IMR-90 (cell line): ENCODE data around the gene MEIS1. TPM values are rescaled to one million over a fixed set of nuclear protein-coding genes. Genes with fewer than 3 reads are reported as not detected.

Experiments
- ATAC-seq: fragments of 200-7000 bp; cut with Tn5 transposase; 2 replicates; pipeline ENCODE4 v1.9.1; 2020; ENCODE audit warnings: low read depth, mild to moderate bottlenecking, moderate library complexity
- BruUV-seq: library from RNA; stranded (reverse); fragments of 400-500 nt; replicated peaks from 2 replicates; lab custom pipeline; 2021; lab: Mats Ljungman, UMichigan
- CTCF ChIA-PET: fragments of 300-600 bp; formaldehyde crosslinking; extraction: SDS; loops from one replicate; lab custom pipeline; 2021; ENCODE audit warnings: antibody characterized with exemption; lab: Yijun Ruan, JAX
- POLR2A ChIA-PET: fragments of 300-600 bp; sonication (Branson Sonifier 250); formaldehyde crosslinking; loops from one replicate; lab custom pipeline; 2022; ENCODE audit warnings: antibody characterized with exemption; ENCODE audit not compliant: unreplicated experiment; lab: Charles Lee
- DNase-seq: peaks from one replicate; pipeline ENCODE4 v3.0.0; 2013
- H2AFZ ChIP-seq: replicated peaks from 2 replicates; pipeline ENCODE3; 2013; ENCODE audit warnings: low read length, mild to moderate bottlenecking; ENCODE audit not compliant: poor library complexity
- H2AK5ac ChIP-seq: 2 replicates; pipeline ENCODE4 v1.6.1; 2013; ENCODE audit warnings: low read depth, low read length, inconsistent platforms
- H2AK9ac ChIP-seq: replicated peaks from 2 replicates; pipeline ENCODE3; 2013; ENCODE audit warnings: mild to moderate bottlenecking, low read depth, low read length, moderate library complexity; ENCODE audit not compliant: poor library complexity
- H2BK120ac ChIP-seq: 2 replicates; pipeline ENCODE4 v1.6.1; 2013; ENCODE audit warnings: low read depth, low read length, inconsistent platforms
- H2BK15ac ChIP-seq: 3 replicates; pipeline ENCODE4 v1.6.1; 2013; ENCODE audit warnings: low read depth, low read length, inconsistent platforms
- H2BK20ac ChIP-seq: 2 replicates; pipeline ENCODE4 v1.6.1; 2013; ENCODE audit warnings: low read depth, mild to moderate bottlenecking, inconsistent platforms, low read length, moderate library complexity
- H2BK5ac ChIP-seq: 2 replicates; pipeline ENCODE4 v1.6.1; 2013; ENCODE audit warnings: mild to moderate bottlenecking, low read depth, low read length, inconsistent platforms; ENCODE audit not compliant: poor library complexity, severe bottlenecking
- H3K14ac ChIP-seq: replicated peaks from 2 replicates; pipeline ENCODE4 v1.6.1; 2013; ENCODE audit warnings: low read depth, low read length, inconsistent platforms
- H3K18ac ChIP-seq: 2 replicates; pipeline ENCODE4 v1.6.1; 2013; ENCODE audit warnings: low read depth, low read length, control low read depth
- H3K23ac ChIP-seq: 2 replicates; pipeline ENCODE4 v1.6.1; 2013; ENCODE audit warnings: low read depth, low read length, inconsistent platforms
- H3K27ac ChIP-seq: 2 replicates; pipeline ENCODE4 v1.5.1; 2013; ENCODE audit warnings: mild to moderate bottlenecking, control low read depth, low read length; ENCODE audit not compliant: insufficient read depth
- H3K27me3 ChIP-seq: 2 replicates; pipeline ENCODE4 v1.6.1; 2013; ENCODE audit warnings: low read length; ENCODE audit not compliant: control insufficient read depth, insufficient read depth
- H3K36me3 ChIP-seq: 2 replicates; pipeline ENCODE4 v1.6.1; 2013; ENCODE audit warnings: low read length, mixed read lengths; ENCODE audit not compliant: control insufficient read depth, insufficient read depth
- H3K4ac ChIP-seq: 2 replicates; pipeline ENCODE4 v1.6.1; 2013; ENCODE audit warnings: low read depth, low read length, inconsistent platforms
- H3K4me1 ChIP-seq: 2 replicates; pipeline ENCODE4 v1.6.1; 2013; ENCODE audit warnings: low read length, mixed read lengths; ENCODE audit not compliant: control insufficient read depth, insufficient read depth
- H3K4me2 ChIP-seq: 2 replicates; pipeline ENCODE4 v1.6.1; 2013; ENCODE audit warnings: low read depth, mild to moderate bottlenecking, control low read depth, low read length, moderate library complexity
- H3K4me3 ChIP-seq: 2 replicates; pipeline ENCODE4 v1.5.1; 2013; ENCODE audit warnings: low read depth, mild to moderate bottlenecking, control low read depth, low read length, moderate library complexity; ENCODE audit not compliant: insufficient read depth
- H3K56ac ChIP-seq: 2 replicates; pipeline ENCODE4 v1.6.1; 2013; ENCODE audit warnings: low read length, inconsistent platforms; ENCODE audit not compliant: insufficient read depth; ENCODE audit errors: extremely low read depth
- H3K79me1 ChIP-seq, 2 experiments: 2 replicates each; pipeline ENCODE4 v1.6.1; 2013; ENCODE audit warnings: low read length in 2 of 2, inconsistent platforms in 1 of 2, low read depth in 1 of 2
- H3K9ac ChIP-seq: 2 replicates; pipeline ENCODE4 v1.6.1; 2013; ENCODE audit warnings: low read depth, low read length, control low read depth
- H3K9me1 ChIP-seq: 2 replicates; pipeline ENCODE4 v1.6.1; 2013; ENCODE audit warnings: low read length, inconsistent platforms; ENCODE audit not compliant: insufficient read depth
- H3K9me3 ChIP-seq: 2 replicates; pipeline ENCODE4 v1.6.1; 2013; ENCODE audit warnings: low read length; ENCODE audit not compliant: control insufficient read depth, insufficient read depth
- H4K20me1 ChIP-seq: 2 replicates; pipeline ENCODE4 v1.6.1; 2013; ENCODE audit warnings: low read length, inconsistent platforms; ENCODE audit not compliant: insufficient read depth
- H4K5ac ChIP-seq: 2 replicates; pipeline ENCODE4 v1.6.1; 2013; ENCODE audit warnings: mild to moderate bottlenecking, low read depth, low read length, control low read depth
- H4K8ac ChIP-seq, 2 experiments: 2 replicates each; pipeline ENCODE4 v1.6.1; 2013; ENCODE audit warnings: low read depth in 2 of 2, low read length in 2 of 2, control low read depth in 1 of 2, inconsistent platforms in 1 of 2
- H4K91ac ChIP-seq: 2 replicates; pipeline ENCODE4 v1.6.1; 2013; ENCODE audit warnings: low read depth, low read length, inconsistent platforms; ENCODE audit not compliant: insufficient read depth
- BHLHE40 ChIP-seq: fragments of 150-350 bp; IDR thresholded peaks from 2 replicates; pipeline ENCODE4 v1.6.1; 2016; ENCODE audit warnings: mild to moderate bottlenecking, low read depth, low read length
- CEBPB ChIP-seq: IDR thresholded peaks from 2 replicates; pipeline ENCODE4 v1.6.1; 2012; ENCODE audit warnings: low read depth, low read length, improper control_type of control experiment
- CHD1 ChIP-seq: IDR thresholded peaks from 2 replicates; pipeline ENCODE4 v1.6.1; 2012; ENCODE audit warnings: low read depth, low read length, improper control_type of control experiment
- CTCF ChIP-seq: conservative IDR thresholded peaks from 2 replicates; pipeline ENCODE4 v1.5.1; 2012; ENCODE audit warnings: mild to moderate bottlenecking, low read depth, low read length, improper control_type of control experiment
- ELK1 ChIP-seq: fragments of 150-350 bp; IDR thresholded peaks from 2 replicates; pipeline ENCODE4 v1.6.1; 2016; ENCODE audit warnings: low read depth, mild to moderate bottlenecking, low read length, moderate library complexity, borderline replicate concordance
- FOS ChIP-seq: fragments of 150-350 bp; IDR thresholded peaks from 2 replicates; pipeline ENCODE4 v1.6.1; 2016; ENCODE audit warnings: low read depth, low read length
- MAFK ChIP-seq: IDR thresholded peaks from 2 replicates; pipeline ENCODE4 v1.6.1; 2012; ENCODE audit warnings: low read depth, low read length, improper control_type of control experiment
- MAZ ChIP-seq: IDR thresholded peaks from 2 replicates; pipeline ENCODE4 v1.6.1; 2012; ENCODE audit warnings: low read depth, mild to moderate bottlenecking, low read length, improper control_type of control experiment, moderate library complexity, borderline replicate concordance
- MXI1 ChIP-seq: IDR thresholded peaks from 2 replicates; pipeline ENCODE4 v1.6.1; 2012; ENCODE audit warnings: low read depth, mild to moderate bottlenecking, low read length, moderate library complexity, borderline replicate concordance
- POLR2A ChIP-seq: IDR thresholded peaks from 2 replicates; pipeline ENCODE4 v1.6.1; 2012; ENCODE audit warnings: mild to moderate bottlenecking, low read depth, low read length
- RAD21 ChIP-seq: IDR thresholded peaks from 2 replicates; pipeline ENCODE4 v1.6.1; 2012; ENCODE audit warnings: low read length, improper control_type of control experiment
- RCOR1 ChIP-seq: IDR thresholded peaks from 2 replicates; pipeline ENCODE4 v1.6.1; 2012; ENCODE audit warnings: mild to moderate bottlenecking, low read length, improper control_type of control experiment; ENCODE audit not compliant: insufficient replicate concordance
- RFX5 ChIP-seq: IDR thresholded peaks from 2 replicates; pipeline ENCODE4 v1.8.0; 2012; ENCODE audit warnings: low read depth, mild to moderate bottlenecking, low read length, moderate library complexity
- dilution Hi-C: fragments of 300-500 bp; cut with HindIII; formaldehyde crosslinking; loops from one replicate; pipeline ENCODE4 v1.14.3; 2018; ENCODE audit warnings: low sequenced_read_pairs; ENCODE audit not compliant: unreplicated experiment
- in situ Hi-C: fragments of 300-500 bp; cut with MboI; formaldehyde crosslinking; loops from 3 replicates; pipeline ENCODE4 v1.14.3; 2019; ENCODE audit warnings: low sequenced_read_pairs, inconsistent platforms, mixed read lengths
- intact Hi-C: fragments of 100-400 bp; cut with micrococcal nuclease; formaldehyde crosslinking; loops from 2 replicates; pipeline ENCODE4 v1.10.0; 2022
- polyA plus RNA-seq, 3 experiments: library from polyadenylated mRNA; depleted of rRNA; stranded (reverse); fragments of >200 nt; gene quantifications; 2 replicates each; pipeline ENCODE4 v1.2.3, GENCODE V29; 2012; ENCODE audit warnings: low replicate concordance in 1 of 3
- total RNA-seq: library from RNA; depleted of rRNA; stranded (reverse); fragments of >200 nt; gene quantifications from 2 replicates; pipeline ENCODE4 v1.2.3, GENCODE V29; 2012
- TF ChIP-seq, protein P1 (sequence below): fragments of 150-350 bp; IDR thresholded peaks from 2 replicates; pipeline ENCODE4 v1.6.1; 2017; ENCODE audit warnings: mild to moderate bottlenecking, antibody characterized with exemption, low read length, low read depth

The MEIS1 gene
- total and polyA plus RNA-seq, 2 of the 4 experiments (the other 2 are of a cell fraction), result 54.4 to 157 TPM

DNA sequence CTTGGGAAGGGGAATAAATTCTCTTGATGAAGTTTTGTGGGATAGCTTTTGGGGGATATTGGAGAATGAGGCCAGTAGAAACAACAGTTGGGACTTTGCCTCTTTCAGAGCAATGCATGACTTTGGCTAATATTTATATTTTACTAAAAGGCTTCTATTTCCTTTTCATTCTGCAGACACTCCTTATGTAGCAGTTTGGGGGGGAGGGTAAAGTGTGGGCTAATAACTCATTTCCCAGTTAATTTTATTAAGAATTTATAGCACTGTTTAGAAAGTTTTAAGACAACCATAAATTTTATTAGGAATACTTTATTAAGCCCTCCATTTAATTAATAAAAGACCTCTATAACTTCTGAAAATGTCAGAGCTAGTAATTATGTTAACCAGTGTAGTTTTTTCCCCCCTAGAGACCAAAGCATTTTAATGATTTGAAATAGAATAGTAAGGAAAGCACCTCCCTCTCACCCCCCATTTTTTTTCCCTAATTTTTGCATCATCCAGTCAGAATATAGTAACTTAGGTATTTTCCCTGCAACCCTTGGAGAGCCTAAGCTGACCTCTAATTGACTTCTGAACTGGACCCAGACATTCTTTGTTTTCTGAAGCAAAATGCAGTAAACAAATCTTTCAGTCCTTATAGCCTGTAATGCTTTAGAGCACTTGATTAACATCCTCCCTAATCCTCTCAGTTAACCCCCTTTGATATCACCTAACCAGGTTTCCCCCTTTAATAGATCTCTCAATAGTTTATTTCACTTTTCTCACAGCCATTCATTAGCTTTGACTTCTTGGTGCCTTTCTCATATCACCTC lies 5.0 kb upstream of the MEIS1 start:
- Histone ChIP-seq H4K8ac (peak overlapping the region in 1 of 2 experiments; percentile 78; a peak in 1 of 4 replicates), H2BK120ac (no peak overlapping the region), H3K4me1 (peaks cover 5% of the 10 kb centered on the region; the same call in 1 of the 2 replicates), H3K9me1 (no peaks in the 10 kb centered on the region; the same call in 1 of the 2 replicates), H2AK5ac (no peak overlapping the region), H4K91ac (no peak overlapping the region), H4K5ac (no peak overlapping the region), H2AK9ac (no peak overlapping the region), H3K9me3 (no peaks in the 10 kb centered on the region), H4K20me1 (no peaks in the 10 kb centered on the region), H3K36me3 (no peaks in the 10 kb centered on the region), H3K18ac (no peak overlapping the region), H3K4me3 (no peak overlapping the region), H3K14ac (no peak overlapping the region), H3K79me1 (peaks cover 5 to 20% of the 10 kb centered on the region in 2 experiments; a peak in 1 of 4 replicates), H2BK20ac (no peak overlapping the region), H3K27me3 (peaks cover 6% of the 10 kb centered on the region; the same call in 1 of the 2 replicates), H2AFZ (no peak overlapping the region), H3K9ac (no peak overlapping the region), H2BK5ac (no peak overlapping the region), H3K56ac (no peak overlapping the region), H3K23ac (peak overlapping the region; percentile 39; the same call in 1 of the 2 replicates), H3K4ac (no peak overlapping the region; the same call in 1 of the 2 replicates), H3K4me2 (no peak overlapping the region), H2BK15ac (0 out of 3 replicates have a peak overlapping the region, but pooled peaks have one; percentile 7), H3K27ac (no peak overlapping the region)
- ChIA-PET CTCF (interaction anchor here (0.5 to 1.7 kb wide), 12 partner anchors 14 to 1221 kb away, joined by 3 to 9 read pairs (median 4); no protein-coding TSS in a partner anchor), POLR2A (interaction anchor here (0.6 kb wide), 1 partner anchor 126 kb away, joined by 4 read pairs; no protein-coding TSS in a partner anchor)
- TF ChIP-seq FOS (no peak), MAFK (no peak), CEBPB (no peak), ELK1 (no peak), RCOR1 (no peak), BHLHE40 (no peak), CHD1 (no peak), MAZ (no peak), RAD21 (no peak), MXI1 (no peak), RFX5 (no peak), POLR2A (no peak), CTCF (no peak)
- TF ChIP-seq, protein P1, sequence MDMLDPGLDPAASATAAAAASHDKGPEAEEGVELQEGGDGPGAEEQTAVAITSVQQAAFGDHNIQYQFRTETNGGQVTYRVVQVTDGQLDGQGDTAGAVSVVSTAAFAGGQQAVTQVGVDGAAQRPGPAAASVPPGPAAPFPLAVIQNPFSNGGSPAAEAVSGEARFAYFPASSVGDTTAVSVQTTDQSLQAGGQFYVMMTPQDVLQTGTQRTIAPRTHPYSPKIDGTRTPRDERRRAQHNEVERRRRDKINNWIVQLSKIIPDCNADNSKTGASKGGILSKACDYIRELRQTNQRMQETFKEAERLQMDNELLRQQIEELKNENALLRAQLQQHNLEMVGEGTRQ, result no peak
- in situ Hi-C loops (loop anchor here (5.0 to 25.0 kb wide), 5 partner anchors 415 to 1607 kb away; no protein-coding TSS in a partner anchor), dilution Hi-C loops (loop anchor here (25.0 kb wide), 1 partner anchor 782 kb away; no protein-coding TSS in a partner anchor), intact Hi-C loops (loop anchor here (2.0 to 5.0 kb wide), 5 partner anchors 789 to 1602 kb away; no protein-coding TSS in a partner anchor)
- BruUV-seq, result no TSS peak
- DNase-seq (no peak), ATAC-seq (no peak)
